ENCODE data around the gene IGSF23. TPM values are rescaled to one million over a fixed set of nuclear protein-coding genes. Genes with fewer than 3 reads are reported as not detected.
A peak's percentile ranks its signal among the peaks of the same experiment; 100 is the strongest.
"Not testable (repeated sequence)": the region's sequence is repeated elsewhere in the genome, so short reads cannot be mapped to it uniquely, and the experiment has no call there.

Gene IGSF23
- total RNA-seq, 1 experiment from 2014 or later: 0.37 TPM

DNA sequence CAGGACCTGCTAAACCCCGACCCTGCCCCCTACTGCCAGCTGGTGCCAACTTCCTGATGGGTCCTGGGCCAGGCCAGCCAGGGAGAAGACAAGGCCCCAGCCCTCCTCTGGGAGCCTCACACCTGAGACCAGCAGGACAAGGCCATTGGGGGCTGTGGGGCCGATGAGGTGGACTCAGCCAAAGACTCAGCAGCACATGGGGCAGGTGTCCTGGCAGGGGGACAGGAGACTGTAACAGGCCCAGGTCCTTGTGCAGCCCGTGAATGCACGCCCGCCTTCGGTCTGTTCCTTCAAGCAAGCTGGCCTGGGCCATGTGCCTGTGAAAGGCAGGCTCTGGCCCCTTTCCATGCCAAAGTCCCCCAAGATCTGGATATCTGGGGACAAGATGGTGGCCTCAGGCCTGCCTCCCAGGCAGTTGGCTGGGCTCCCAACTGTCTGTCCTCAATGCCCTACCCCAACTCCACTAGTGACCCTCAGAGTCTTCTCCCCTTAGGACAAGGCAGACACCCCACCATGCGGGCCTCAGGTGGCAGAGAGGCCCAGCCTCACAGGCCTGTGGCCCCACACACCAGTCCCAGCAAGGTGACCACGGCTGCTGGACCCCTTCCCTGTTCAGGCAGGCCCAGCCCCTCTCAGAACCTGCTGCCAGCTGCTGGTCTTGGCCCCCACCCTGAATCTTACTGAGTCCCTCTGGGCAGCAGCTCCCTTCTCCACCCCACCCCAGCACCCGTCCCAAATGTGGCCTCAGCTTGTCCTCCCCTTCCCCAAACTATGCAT lies 70.3 kb downstream of the IGSF23 start:
- Histone ChIP-seq H3K4me3 (no peak overlapping the region), H3K4me1 (replicated peaks) (peaks cover 21% of the 10 kb centered on the region), H3K9me3 (replicated peaks) (no peaks in the 10 kb centered on the region), H3K27me3 (replicated peaks) (no peaks in the 10 kb centered on the region), H3K36me3 (peaks cover 3% of the 10 kb centered on the region; the same call in 1 of the 2 replicates), H3K27ac (no peak overlapping the region)
- DNase-seq (ENCODE audit: low read depth in 1 of 2, low spot score in 2 of 2): no peak

GRCh38 chr19:44684396-44684795 lies 71.0 kb downstream of the IGSF23 start:
- peaks cover 24% of the 10 kb centered on the region for H3K4me1 ChIP-seq (replicated peaks)
- not testable (repeated sequence) for H3K4me3 ChIP-seq; H3K9me3 ChIP-seq (replicated peaks); H3K27me3 ChIP-seq (replicated peaks); DNase-seq (ENCODE audit: low read depth in 1 of 2, low spot score in 2 of 2); H3K36me3 ChIP-seq
- peak overlapping the region; percentile 76 for H3K27ac ChIP-seq

DNA sequence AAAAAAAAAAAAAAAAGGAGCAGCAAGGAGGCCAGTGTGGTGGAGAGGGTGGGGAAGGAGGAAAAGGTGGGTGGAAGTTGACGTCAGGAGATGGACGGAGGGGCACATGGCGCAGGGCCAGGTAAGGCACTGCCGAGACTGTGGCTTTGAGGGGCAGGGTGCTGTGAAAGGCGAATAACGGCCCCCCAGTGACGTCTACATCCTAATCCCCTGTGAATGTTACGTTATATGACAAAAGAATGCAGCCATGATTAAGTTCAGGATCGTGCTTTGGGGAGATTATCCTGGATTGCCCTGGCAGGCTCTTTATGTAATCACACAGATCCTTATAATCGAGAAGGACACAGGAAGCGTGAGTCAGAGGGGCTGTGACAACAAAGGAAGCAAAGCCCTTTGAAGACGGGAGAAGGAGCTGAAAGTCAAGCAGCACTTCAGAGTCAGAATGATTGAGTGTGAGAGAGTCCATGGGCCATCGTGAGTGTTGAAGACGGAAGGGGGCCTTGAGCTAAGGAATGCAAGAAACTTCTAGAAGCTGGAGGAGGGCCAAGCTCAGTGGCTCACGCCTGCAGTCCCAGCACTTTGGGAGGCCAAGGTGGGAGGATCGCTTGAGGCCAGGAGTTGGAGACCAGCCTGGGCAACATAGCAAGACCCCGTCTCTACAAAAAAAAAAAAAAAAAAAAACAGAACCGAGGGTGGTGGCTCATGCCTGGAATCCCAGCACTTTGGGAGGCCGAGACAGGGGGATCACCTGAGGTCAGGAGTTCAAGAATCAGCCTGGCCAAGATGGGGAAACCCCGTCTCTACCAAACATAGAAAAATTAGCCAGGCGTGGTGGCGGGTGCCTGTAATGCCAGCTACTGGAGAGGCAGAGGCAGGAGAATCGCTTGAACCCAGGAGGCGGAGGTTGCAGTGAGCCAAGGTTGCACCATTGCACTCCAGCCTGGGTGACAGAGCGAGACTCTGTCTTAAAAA lies 71.8 kb downstream of the IGSF23 start:
- H3K36me3 ChIP-seq: peaks cover 3% of the 10 kb centered on the region; the same call in 1 of the 2 replicates
- no peak overlapping the region for H3K4me3 ChIP-seq
- peak overlapping the region; percentile 76 for H3K27ac ChIP-seq
- no peaks in the 10 kb centered on the region for H3K9me3 ChIP-seq (replicated peaks)
- peaks cover 24% of the 10 kb centered on the region for H3K4me1 ChIP-seq (replicated peaks)
- H3K27me3 ChIP-seq (replicated peaks): no peaks in the 10 kb centered on the region
- peak; percentile 91 to 92 for DNase-seq (ENCODE audit: low read depth in 1 of 2, low spot score in 2 of 2)

GRCh38 chr19:44685877-44686276 lies 72.5 kb downstream of the IGSF23 start:
- Histone ChIP-seq H3K36me3 (peaks cover 3% of the 10 kb centered on the region; the same call in 1 of the 2 replicates), H3K4me1 (replicated peaks) (peaks cover 24% of the 10 kb centered on the region), H3K9me3 (replicated peaks) (no peaks in the 10 kb centered on the region), H3K27me3 (replicated peaks) (no peaks in the 10 kb centered on the region), H3K4me3 (no peak overlapping the region), H3K27ac (peak overlapping the region; percentile 76)
- DNase-seq (ENCODE audit: low read depth in 1 of 2, low spot score in 2 of 2): no peak

Other genes starting within 250 kb of the IGSF23 start
- 3.7 and 4.1 TPM in 2 replicates for gene ZNF285, start 212.0 kb upstream of the IGSF23 start, total RNA-seq (2014; rRNA removed; shearing (Covaris generic))
- gene ZNF229, start 165.1 kb upstream of the IGSF23 start, total RNA-seq (2014; rRNA removed; shearing (Covaris generic)): 2.4 and 13.4 TPM in 2 replicates
- 16.4 and 17.7 TPM in 2 replicates for gene ZNF180, start 113.0 kb upstream of the IGSF23 start, total RNA-seq (2014; rRNA removed; shearing (Covaris generic))
- 0.08 TPM in 1 of 2 replicates, not detected in the other for gene CEACAM20, start 83.9 kb upstream of the IGSF23 start, total RNA-seq (2014; rRNA removed; shearing (Covaris generic))
- 101 and 182 TPM in 2 replicates for gene PVR, start 30.3 kb downstream of the IGSF23 start, total RNA-seq (2014; rRNA removed; shearing (Covaris generic))
- 0.06 and 1.6 TPM in 2 replicates for gene CEACAM19, start 57.9 kb downstream of the IGSF23 start, total RNA-seq (2014; rRNA removed; shearing (Covaris generic))
- not detected in 2 replicates for gene CEACAM16, start 85.6 kb downstream of the IGSF23 start, total RNA-seq (2014; rRNA removed; shearing (Covaris generic))
- gene BCL3, start 135.1 kb downstream of the IGSF23 start, total RNA-seq (2014; rRNA removed; shearing (Covaris generic)): 3.9 and 12.3 TPM in 2 replicates
- gene CBLC, start 164.3 kb downstream of the IGSF23 start, total RNA-seq (2014; rRNA removed; shearing (Covaris generic)): not detected in 2 replicates
- gene BCAM, start 195.5 kb downstream of the IGSF23 start, total RNA-seq (2014; rRNA removed; shearing (Covaris generic)): 95.1 and 116 TPM in 2 replicates
- gene NECTIN2, start 232.7 kb downstream of the IGSF23 start, total RNA-seq (2014; rRNA removed; shearing (Covaris generic)): 246 and 273 TPM in 2 replicates